Smooth muscle cell (in vitro differentiated cells): ENCODE results near the gene ADCYAP1R1. TPM values are rescaled to one million over a fixed set of nuclear protein-coding genes. Genes with fewer than 3 reads are reported as not detected.

Source experiments
- DNase-seq: peaks from one replicate; lab custom pipeline; 2025; ENCODE audit not compliant: unreplicated experiment; lab: John Stamatoyannopoulos, UW
- H2AFZ ChIP-seq: fragments of 200-600 bp; sonication (generic); 2 replicates; pipeline ENCODE4 v1.6.0; 2016; ENCODE audit warnings: antibody characterized with exemption, low read depth, mild to moderate bottlenecking
- H3F3A ChIP-seq: fragments of 200-600 bp; sonication (generic); 2 replicates; pipeline ENCODE4 v1.6.0; 2017; ENCODE audit warnings: antibody characterized with exemption, low read depth
- H3K27ac ChIP-seq: fragments of 200-600 bp; sonication (generic); 2 replicates; pipeline ENCODE4 v1.5.1; 2016; ENCODE audit warnings: low read depth, mild to moderate bottlenecking
- H3K27me3 ChIP-seq: fragments of 200-600 bp; sonication (generic); 2 replicates; pipeline ENCODE4 v1.6.1; 2016; ENCODE audit warnings: low read depth, mild to moderate bottlenecking
- H3K36me3 ChIP-seq: fragments of 200-600 bp; sonication (generic); 2 replicates; pipeline ENCODE4 v1.5.1; 2016; ENCODE audit warnings: low read depth
- H3K4me1 ChIP-seq: fragments of 200-600 bp; sonication (generic); 2 replicates; pipeline ENCODE4 v1.5.1; 2016; ENCODE audit warnings: low read depth
- H3K4me2 ChIP-seq: fragments of 200-600 bp; sonication (generic); 2 replicates; pipeline ENCODE4 v1.6.0; 2016; ENCODE audit warnings: mild to moderate bottlenecking
- H3K4me3 ChIP-seq: fragments of 200-600 bp; sonication (generic); 2 replicates; pipeline ENCODE4 v1.5.1; 2016; ENCODE audit warnings: mild to moderate bottlenecking
- H3K79me2 ChIP-seq: fragments of 200-600 bp; sonication (generic); 2 replicates; pipeline ENCODE4 v1.6.0; 2016; ENCODE audit warnings: low read depth, mild to moderate bottlenecking
- H3K9ac ChIP-seq: fragments of 200-600 bp; sonication (generic); 2 replicates; pipeline ENCODE4 v1.6.0; 2016; ENCODE audit warnings: low read depth
- H3K9me3 ChIP-seq: fragments of 200-600 bp; sonication (generic); replicated peaks from 2 replicates; pipeline ENCODE4 v1.5.1; 2016; ENCODE audit warnings: low read depth
- H4K20me1 ChIP-seq: fragments of 200-600 bp; sonication (generic); 2 replicates; pipeline ENCODE4 v1.6.0; 2016; ENCODE audit warnings: low read depth
- WGBS: methylation state at CpG from one replicate; pipeline ENCODE4 v1.1.7; 2016; ENCODE audit warnings: low lambda C conversion rate; 5-methylcytosine and 5-hydroxymethylcytosine counted together
- polyA plus RNA-seq: library from polyadenylated mRNA; unstranded; fragments of >200 nt; fragmentation: Nextera tagmentation; extraction: Ambion mirVana; gene quantifications from 2 replicates; pipeline ENCODE4 v1.2.1, GENCODE V29; 2016
- total RNA-seq: library from RNA; depleted of rRNA; stranded (reverse); fragments of >200 nt; gene quantifications from 2 replicates; pipeline ENCODE4 v1.2.3, GENCODE V29; 2014
- TF ChIP-seq, protein P1 (sequence below): fragments of 200-600 bp; sonication (generic); IDR thresholded peaks from 2 replicates; pipeline ENCODE4 v1.5.1; 2017; ENCODE audit warnings: borderline replicate concordance, mild to moderate bottlenecking, antibody characterized with exemption; ENCODE audit not compliant: insufficient read depth, poor library complexity, severe bottlenecking

Gene ADCYAP1R1
- total and polyA plus RNA-seq, 2 experiments from 2014 or later: not detected

GRCh38 chr7:31033674-31034300 lies 18.3 kb upstream of the ADCYAP1R1 start:
- Histone ChIP-seq H3K4me2 (no peak overlapping the region), H3K27me3 (peaks cover 4% of the 10 kb centered on the region), H3K4me1 (no peaks in the 10 kb centered on the region), H2AFZ (no peak overlapping the region), H3F3A (no peaks in the 10 kb centered on the region), H3K9ac (no peak overlapping the region), H3K9me3 (no peaks in the 10 kb centered on the region), H3K36me3 (no peaks in the 10 kb centered on the region), H3K4me3 (no peak overlapping the region), H3K79me2 (no peaks in the 10 kb centered on the region), H4K20me1 (no peaks in the 10 kb centered on the region), H3K27ac (no peak overlapping the region)
- DNase-seq: no peak
- WGBS: 85% methylated on average over 5 of the region's 5 CpGs
- TF ChIP-seq, protein P1, sequence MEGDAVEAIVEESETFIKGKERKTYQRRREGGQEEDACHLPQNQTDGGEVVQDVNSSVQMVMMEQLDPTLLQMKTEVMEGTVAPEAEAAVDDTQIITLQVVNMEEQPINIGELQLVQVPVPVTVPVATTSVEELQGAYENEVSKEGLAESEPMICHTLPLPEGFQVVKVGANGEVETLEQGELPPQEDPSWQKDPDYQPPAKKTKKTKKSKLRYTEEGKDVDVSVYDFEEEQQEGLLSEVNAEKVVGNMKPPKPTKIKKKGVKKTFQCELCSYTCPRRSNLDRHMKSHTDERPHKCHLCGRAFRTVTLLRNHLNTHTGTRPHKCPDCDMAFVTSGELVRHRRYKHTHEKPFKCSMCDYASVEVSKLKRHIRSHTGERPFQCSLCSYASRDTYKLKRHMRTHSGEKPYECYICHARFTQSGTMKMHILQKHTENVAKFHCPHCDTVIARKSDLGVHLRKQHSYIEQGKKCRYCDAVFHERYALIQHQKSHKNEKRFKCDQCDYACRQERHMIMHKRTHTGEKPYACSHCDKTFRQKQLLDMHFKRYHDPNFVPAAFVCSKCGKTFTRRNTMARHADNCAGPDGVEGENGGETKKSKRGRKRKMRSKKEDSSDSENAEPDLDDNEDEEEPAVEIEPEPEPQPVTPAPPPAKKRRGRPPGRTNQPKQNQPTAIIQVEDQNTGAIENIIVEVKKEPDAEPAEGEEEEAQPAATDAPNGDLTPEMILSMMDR: no peak

- H3F3A ChIP-seq: no peaks in the 10 kb centered on the region
- WGBS: 80% methylated on average over 3 of the region's 3 CpGs
- H3K9ac ChIP-seq: no peak overlapping the region
- no peak for DNase-seq
- no peak overlapping the region for H3K4me2 ChIP-seq
- H3K9me3 ChIP-seq: no peaks in the 10 kb centered on the region
- no peak overlapping the region for H3K27ac ChIP-seq
- H3K4me1 ChIP-seq: no peaks in the 10 kb centered on the region
- peaks cover 25% of the 10 kb centered on the region for H3K27me3 ChIP-seq
- H4K20me1 ChIP-seq: no peaks in the 10 kb centered on the region
- H3K36me3 ChIP-seq: no peaks in the 10 kb centered on the region
- H2AFZ ChIP-seq: no peak overlapping the region
- no peak overlapping the region for H3K4me3 ChIP-seq
- no peaks in the 10 kb centered on the region for H3K79me2 ChIP-seq
- TF ChIP-seq, protein P1: no peak
These were observed 15.2 kb upstream of the ADCYAP1R1 start for GRCh38 chr7:31036924-31037323.

- no peak for DNase-seq
- TF ChIP-seq, protein P1: no peak
- Histone ChIP-seq H3K27ac (no peak overlapping the region), H2AFZ (no peak overlapping the region), H4K20me1 (no peaks in the 10 kb centered on the region), H3K4me3 (no peak overlapping the region), H3F3A (no peaks in the 10 kb centered on the region), H3K4me2 (no peak overlapping the region), H3K4me1 (peaks cover 22% of the 10 kb centered on the region), H3K79me2 (no peaks in the 10 kb centered on the region), H3K9me3 (no peaks in the 10 kb centered on the region), H3K36me3 (no peaks in the 10 kb centered on the region), H3K9ac (no peak overlapping the region), H3K27me3 (peaks cover 46% of the 10 kb centered on the region)
- WGBS: 55% methylated on average over 9 of the region's 9 CpGs
These were observed 9.0 kb upstream of the ADCYAP1R1 start for GRCh38 chr7:31043051-31043471.

GRCh38 chr7:31044529-31044928 lies 7.6 kb upstream of the ADCYAP1R1 start:
- Histone ChIP-seq H3K4me1 (peaks cover 22% of the 10 kb centered on the region), H3K36me3 (no peaks in the 10 kb centered on the region), H3K4me2 (no peak overlapping the region), H3K9me3 (no peaks in the 10 kb centered on the region), H3K9ac (no peak overlapping the region), H3K4me3 (no peak overlapping the region), H3K27me3 (peaks cover 58% of the 10 kb centered on the region), H3F3A (no peaks in the 10 kb centered on the region), H3K79me2 (no peaks in the 10 kb centered on the region), H3K27ac (no peak overlapping the region), H2AFZ (no peak overlapping the region), H4K20me1 (no peaks in the 10 kb centered on the region)
- no peak for DNase-seq
- TF ChIP-seq, protein P1: no peak
- 79% methylated on average over 5 of the region's 5 CpGs for WGBS
